Stimulated activated CD8-positive, alpha-beta memory T cell treated with anti-CD3 and anti-CD28 coated beads, Interleukin-4, amount 100 ng/mL, for 48 hours (primary cell): ENCODE data around the gene ITGB4.

Experiments used
- DNase-seq: peaks from one replicate; pipeline ENCODE4 v3.0.0-alpha.2; 2020

The ITGB4 gene

GRCh38 chr17:75799402-75799801, 78.1 kb downstream of the ITGB4 start:
- no peak for DNase-seq

- no peak for DNase-seq
Observed at GRCh38 chr17:75803883-75804282, 82.6 kb downstream of the ITGB4 start.

- no peak for DNase-seq
Observed at GRCh38 chr17:75806822-75807500, 85.7 kb downstream of the ITGB4 start.
